ENCODE results near the gene HSPG2. TPM values are rescaled to one million over a fixed set of nuclear protein-coding genes. Genes with fewer than 3 reads are reported as not detected.

Gene HSPG2
- total RNA-seq, 4 donors from 2014 or later = 75.7 to 239 (median 96.8) TPM

DNA sequence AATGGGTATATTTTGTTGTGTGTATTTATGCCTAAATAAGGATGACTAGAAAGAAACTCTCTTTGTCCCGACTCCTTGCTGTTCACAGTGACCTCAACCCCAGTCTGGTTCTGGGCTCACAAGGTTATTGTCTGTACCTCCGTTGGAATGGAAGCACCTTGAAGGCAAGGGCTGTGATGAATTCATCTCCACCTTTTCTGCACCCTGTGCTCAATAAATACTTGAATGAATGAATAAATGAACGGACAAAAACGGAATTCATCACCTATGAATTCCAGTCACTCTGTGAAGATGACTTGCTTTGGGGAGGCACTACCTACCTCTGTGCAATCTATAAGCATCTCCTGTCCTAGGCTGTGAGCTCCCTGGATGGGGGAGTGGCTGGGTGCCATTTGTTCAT, 39.3 kb downstream of the HSPG2 start:
- H3K4me3 ChIP-seq (replicated peaks in 1 of 3) = no peak overlapping the region
- no peaks in the 10 kb centered on the region for H3K27me3 ChIP-seq
- H3K27ac ChIP-seq = peak overlapping the region in 2 of 3 donors; percentile 34 to 37
- H3K36me3 ChIP-seq = peaks cover 4 to 20% of the 10 kb centered on the region in 2 donors
- intact Hi-C loops (cut with DNase I) = no loop called here
- WGBS, 2 donors = 91 to 99% methylated on average over 4 of the region's 4 CpGs
- no peaks in the 10 kb centered on the region for H3K9me3 ChIP-seq
- TF ChIP-seq POLR2A (IDR thresholded peaks at IDR 0.05) = no peak
- TF ChIP-seq, protein P1, sequence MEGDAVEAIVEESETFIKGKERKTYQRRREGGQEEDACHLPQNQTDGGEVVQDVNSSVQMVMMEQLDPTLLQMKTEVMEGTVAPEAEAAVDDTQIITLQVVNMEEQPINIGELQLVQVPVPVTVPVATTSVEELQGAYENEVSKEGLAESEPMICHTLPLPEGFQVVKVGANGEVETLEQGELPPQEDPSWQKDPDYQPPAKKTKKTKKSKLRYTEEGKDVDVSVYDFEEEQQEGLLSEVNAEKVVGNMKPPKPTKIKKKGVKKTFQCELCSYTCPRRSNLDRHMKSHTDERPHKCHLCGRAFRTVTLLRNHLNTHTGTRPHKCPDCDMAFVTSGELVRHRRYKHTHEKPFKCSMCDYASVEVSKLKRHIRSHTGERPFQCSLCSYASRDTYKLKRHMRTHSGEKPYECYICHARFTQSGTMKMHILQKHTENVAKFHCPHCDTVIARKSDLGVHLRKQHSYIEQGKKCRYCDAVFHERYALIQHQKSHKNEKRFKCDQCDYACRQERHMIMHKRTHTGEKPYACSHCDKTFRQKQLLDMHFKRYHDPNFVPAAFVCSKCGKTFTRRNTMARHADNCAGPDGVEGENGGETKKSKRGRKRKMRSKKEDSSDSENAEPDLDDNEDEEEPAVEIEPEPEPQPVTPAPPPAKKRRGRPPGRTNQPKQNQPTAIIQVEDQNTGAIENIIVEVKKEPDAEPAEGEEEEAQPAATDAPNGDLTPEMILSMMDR (IDR thresholded peaks at IDR 0.05) = no peak
- no peak for DNase-seq
- peaks cover 27 to 79% of the 10 kb centered on the region in 2 donors for H3K4me1 ChIP-seq

DNA sequence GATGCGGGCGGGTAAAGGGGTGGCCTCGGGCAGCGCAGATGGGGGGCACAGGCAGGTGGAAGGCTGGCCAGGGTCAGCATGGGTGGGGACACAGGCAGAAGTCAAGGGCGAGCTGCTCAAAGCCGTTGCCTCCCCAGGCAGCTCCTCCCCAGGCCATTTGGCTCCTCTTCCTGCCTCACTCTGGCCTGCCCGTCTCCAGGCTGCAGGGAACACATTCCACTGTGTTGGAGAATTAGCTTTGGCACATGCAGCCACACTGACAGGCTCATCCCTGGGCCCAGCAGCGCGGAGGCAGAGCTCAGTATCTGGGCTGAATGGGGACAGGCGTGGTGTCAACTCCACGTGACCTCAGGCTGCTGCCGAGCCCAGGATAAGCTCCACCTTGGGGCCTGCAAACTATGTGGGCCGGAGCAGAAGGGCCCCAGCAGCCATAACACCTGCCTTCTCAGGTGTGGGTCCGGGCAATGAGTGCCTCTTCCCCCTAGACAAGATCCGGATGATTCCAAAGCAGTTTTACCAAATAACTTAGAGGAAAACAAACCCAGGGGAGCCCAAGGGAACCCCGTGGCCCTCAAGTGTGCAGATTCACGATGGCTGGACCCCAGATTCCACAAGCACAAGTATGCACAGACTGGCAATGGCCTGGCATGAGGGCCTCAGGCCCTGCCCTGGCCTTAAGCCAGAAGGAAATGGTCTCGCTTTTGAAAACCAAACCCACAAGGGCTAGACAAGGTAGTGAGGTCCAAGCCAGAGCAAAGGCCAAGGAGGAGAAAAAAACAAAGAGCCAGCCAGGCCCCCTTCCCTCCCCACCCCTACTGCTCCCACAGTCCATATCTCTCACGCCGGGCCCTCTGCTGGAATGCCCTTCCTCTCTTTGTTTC, 40.2 kb downstream of the HSPG2 start:
- Histone ChIP-seq H3K27me3 (no peaks in the 10 kb centered on the region), H3K9me3 (no peaks in the 10 kb centered on the region), H3K36me3 (peaks cover 7 to 24% of the 10 kb centered on the region in 2 donors), H3K4me3 (replicated peaks in 1 of 3) (no peak overlapping the region), H3K27ac (peak overlapping the region; percentile 37 to 88 (median 53)), H3K4me1 (peaks cover 22 to 69% of the 10 kb centered on the region in 2 donors)
- WGBS, 2 donors = 35 to 56% methylated on average over 11 to 19 of the region's 20 CpGs
- DNase-seq = peak; percentile 76 to 78
- TF ChIP-seq, protein P1 (IDR thresholded peaks at IDR 0.05) = no peak
- peak in 1 of 2 donors; percentile 29 for TF ChIP-seq POLR2A (IDR thresholded peaks at IDR 0.05)
- intact Hi-C loops (cut with DNase I) = no loop called here

DNA sequence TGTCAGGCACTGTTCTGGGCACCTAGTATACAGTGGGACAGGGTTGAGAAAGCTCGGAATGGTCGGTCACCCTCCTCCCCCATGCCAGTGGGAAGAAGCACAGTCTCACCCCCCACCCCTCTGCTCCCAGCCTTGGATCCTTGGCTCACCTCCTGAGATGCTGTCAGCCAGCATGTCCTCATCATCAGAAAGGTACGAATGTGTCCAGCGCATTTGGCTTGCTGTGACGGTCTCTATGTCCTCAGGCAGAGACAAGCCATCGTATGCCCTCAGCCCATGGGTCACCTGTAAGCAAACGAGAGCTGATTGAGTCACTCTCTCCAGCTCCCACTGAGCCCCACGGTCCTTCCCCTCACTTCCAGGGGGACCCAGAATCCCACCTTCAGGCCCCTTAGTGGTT, 41.1 kb downstream of the HSPG2 start:
- no peak for DNase-seq
- Histone ChIP-seq H3K4me3 (replicated peaks in 1 of 3) (no peak overlapping the region), H3K27me3 (no peaks in the 10 kb centered on the region), H3K36me3 (peaks cover 15 to 29% of the 10 kb centered on the region in 2 donors), H3K4me1 (peaks cover 21 to 62% of the 10 kb centered on the region in 2 donors), H3K27ac (peak overlapping the region; percentile 37 to 88 (median 53)), H3K9me3 (no peaks in the 10 kb centered on the region)
- intact Hi-C loops (cut with DNase I) = no loop called here
- WGBS, 2 donors = 80 to 86% methylated on average over 8 of the region's 8 CpGs
- TF ChIP-seq, protein P1 (IDR thresholded peaks at IDR 0.05) = no peak
- TF ChIP-seq POLR2A (IDR thresholded peaks at IDR 0.05) = no peak

DNA sequence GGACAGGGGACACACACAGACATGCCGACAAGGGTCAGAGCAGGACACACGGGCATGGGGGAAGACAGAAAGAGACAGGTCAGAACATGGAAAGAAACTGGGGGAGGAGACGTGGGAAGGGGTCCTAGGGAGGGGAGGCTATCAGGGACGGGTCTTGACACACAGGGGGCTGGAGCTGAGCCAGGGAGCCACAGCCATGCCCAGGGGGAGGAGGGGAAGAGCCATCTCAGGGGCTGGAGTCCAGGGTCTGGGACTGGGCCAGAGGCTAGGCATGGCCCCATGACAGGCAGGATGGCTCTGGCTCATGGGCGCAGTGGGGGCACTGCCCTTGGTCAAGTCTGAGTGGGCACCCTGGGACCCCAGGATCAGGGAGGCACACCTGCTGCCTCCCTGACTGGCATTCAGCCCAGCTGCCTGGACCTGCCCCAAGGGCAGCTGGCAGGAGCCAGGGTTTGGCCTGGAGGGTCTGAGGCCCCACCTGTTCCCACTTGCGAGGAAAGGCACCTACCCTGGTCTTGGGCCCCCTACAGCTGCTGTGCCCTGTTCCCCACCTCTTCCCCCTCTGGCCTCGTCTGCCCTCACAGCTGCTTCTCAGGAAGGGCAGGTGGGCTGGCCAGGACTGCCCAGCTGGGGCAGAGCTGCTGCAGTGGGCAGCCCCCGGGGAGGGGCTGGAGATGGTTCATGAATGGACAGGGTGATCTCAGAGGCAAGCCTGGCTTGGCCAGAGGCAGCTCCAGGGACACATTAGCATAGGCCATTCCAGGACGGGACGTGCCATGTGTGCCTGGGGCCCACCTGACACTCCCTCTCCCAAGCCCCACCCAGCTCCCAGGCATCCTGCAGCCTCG, 42.9 kb downstream of the HSPG2 start:
- peaks cover 17 to 45% of the 10 kb centered on the region in 2 donors for H3K4me1 ChIP-seq
- DNase-seq = no peak
- TF ChIP-seq, protein P1 (IDR thresholded peaks at IDR 0.05) = no peak
- TF ChIP-seq POLR2A (IDR thresholded peaks at IDR 0.05) = no peak

More for the DNA sequence above, 42.9 kb downstream of the HSPG2 start:
- 65 to 68% methylated on average over 7 to 10 of the region's 11 CpGs for WGBS, 2 donors
- no peak overlapping the region for H3K4me3 ChIP-seq (replicated peaks in 1 of 3)
- no peak overlapping the region for H3K27ac ChIP-seq
- intact Hi-C loops (cut with DNase I) = no loop called here
- no peaks in the 10 kb centered on the region for H3K27me3 ChIP-seq
- H3K9me3 ChIP-seq = no peaks in the 10 kb centered on the region
- H3K36me3 ChIP-seq = peaks cover 25 to 41% of the 10 kb centered on the region in 2 donors

All from thyroid gland (tissue), 4 donors.